ENCODE data around the gene ADARB2.
"Not testable (repeated sequence)": the region's sequence is repeated elsewhere in the genome, so short reads cannot be mapped to it uniquely, and the experiment has no call there.

The ADARB2 gene

DNA sequence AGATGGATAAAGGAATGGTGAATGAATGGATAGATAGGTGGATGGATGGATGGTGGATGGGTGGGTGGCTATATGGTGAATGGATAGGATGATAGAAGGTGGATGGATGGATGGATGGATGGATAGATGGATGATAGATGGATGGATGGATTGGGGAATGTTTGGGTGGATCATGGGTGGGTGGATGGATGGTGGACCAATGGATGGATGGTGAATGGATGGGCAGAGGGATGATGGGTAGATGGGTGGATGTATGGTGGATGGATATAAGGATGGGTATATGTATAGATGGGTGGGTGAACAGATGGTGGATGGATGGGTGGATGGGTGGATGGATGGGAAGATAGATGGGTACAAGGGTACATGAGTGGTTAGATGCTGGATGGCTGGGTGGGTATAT lies 322.4 kb downstream of the ADARB2 start:
- no peak for DNase-seq (ENCODE audit: low read depth, low spot score)
- CTCF ChIA-PET, result no interaction called here

DNA sequence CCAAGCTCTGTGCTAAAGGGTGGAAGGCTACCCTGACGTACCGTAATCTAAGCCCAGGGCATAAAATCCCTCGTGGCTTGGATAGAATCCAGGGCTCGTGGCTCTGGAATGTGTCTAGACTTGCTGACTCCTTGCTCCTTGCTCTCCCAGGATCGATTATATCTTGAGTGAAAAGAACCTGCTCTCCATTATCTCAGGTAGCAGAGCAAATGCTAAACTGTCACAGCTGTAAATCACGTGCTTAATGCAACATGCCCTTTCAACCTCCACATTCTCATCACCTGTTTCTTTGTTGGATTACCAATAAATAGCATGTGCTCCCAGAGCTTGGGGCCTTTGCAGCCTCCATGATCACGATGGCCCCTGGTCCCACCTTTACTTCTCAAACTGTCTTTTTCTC lies 323.0 kb downstream of the ADARB2 start:
- CTCF ChIA-PET; H3K4me3 ChIP-seq (ENCODE audit: low read depth, low read length); DNase-seq (ENCODE audit: low read depth, low spot score); POLR2A ChIA-PET: not testable (repeated sequence)

More for the DNA sequence above, 322.4 kb downstream of the ADARB2 start:
- TF ChIP-seq, protein P1, sequence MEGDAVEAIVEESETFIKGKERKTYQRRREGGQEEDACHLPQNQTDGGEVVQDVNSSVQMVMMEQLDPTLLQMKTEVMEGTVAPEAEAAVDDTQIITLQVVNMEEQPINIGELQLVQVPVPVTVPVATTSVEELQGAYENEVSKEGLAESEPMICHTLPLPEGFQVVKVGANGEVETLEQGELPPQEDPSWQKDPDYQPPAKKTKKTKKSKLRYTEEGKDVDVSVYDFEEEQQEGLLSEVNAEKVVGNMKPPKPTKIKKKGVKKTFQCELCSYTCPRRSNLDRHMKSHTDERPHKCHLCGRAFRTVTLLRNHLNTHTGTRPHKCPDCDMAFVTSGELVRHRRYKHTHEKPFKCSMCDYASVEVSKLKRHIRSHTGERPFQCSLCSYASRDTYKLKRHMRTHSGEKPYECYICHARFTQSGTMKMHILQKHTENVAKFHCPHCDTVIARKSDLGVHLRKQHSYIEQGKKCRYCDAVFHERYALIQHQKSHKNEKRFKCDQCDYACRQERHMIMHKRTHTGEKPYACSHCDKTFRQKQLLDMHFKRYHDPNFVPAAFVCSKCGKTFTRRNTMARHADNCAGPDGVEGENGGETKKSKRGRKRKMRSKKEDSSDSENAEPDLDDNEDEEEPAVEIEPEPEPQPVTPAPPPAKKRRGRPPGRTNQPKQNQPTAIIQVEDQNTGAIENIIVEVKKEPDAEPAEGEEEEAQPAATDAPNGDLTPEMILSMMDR (IDR thresholded peaks at IDR 0.05; ENCODE audit: insufficient read depth, low read length, missing control alignments), result no peak
- POLR2A ChIA-PET, result no interaction called here
- no peak overlapping the region for H3K4me3 ChIP-seq (ENCODE audit: low read depth, low read length)

DNA sequence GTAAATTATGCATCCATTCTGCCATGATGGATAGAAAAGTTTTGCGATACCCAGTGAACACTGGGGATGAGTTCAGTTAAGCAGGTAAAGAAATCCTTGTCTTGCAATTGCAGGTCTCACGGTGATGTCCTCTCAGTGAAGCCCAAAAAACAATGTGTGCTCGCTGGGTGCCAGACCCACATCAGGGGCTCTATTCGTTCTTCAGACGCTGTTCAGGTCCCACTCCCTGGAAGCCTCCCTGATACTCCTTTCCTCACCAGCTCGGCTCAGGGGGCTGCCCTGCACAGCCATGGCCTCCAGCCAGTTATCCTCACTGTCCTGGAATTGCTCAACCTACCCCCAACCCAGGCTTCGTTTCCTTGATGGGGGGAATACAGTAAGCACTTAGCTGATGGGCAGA lies 323.5 kb downstream of the ADARB2 start:
- ChIA-PET CTCF (no interaction called here), POLR2A (no interaction called here)
- TF ChIP-seq, protein P1 (IDR thresholded peaks at IDR 0.05; ENCODE audit: insufficient read depth, low read length, missing control alignments), result no peak
- no peak for DNase-seq (ENCODE audit: low read depth, low spot score)
- H3K4me3 ChIP-seq (ENCODE audit: low read depth, low read length), result no peak overlapping the region

DNA sequence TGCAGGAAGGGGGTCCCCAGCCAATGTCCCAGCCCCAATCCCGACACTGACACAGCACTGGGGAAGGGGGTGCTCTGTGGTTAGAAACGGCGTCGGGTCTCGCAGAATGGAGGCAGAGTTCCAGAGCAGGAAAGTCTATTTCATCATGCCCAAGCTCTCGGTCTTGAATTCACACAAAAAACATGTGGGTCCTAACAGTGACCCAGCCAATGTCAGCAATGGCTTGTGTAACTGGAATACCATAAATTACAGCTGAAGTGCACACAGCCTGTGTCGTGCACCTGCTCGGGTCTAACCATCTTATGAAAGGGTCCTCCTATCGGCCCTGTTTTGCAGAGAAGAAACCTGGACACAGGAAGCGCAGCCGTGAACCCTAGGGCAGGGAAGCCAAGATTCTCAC lies 324.1 kb downstream of the ADARB2 start:
- no peak for DNase-seq (ENCODE audit: low read depth, low spot score)
- TF ChIP-seq, protein P1 (IDR thresholded peaks at IDR 0.05; ENCODE audit: insufficient read depth, low read length, missing control alignments), result no peak
- ChIA-PET CTCF (no interaction called here), POLR2A (no interaction called here)
- H3K4me3 ChIP-seq (ENCODE audit: low read depth, low read length), result no peak overlapping the region

DNA sequence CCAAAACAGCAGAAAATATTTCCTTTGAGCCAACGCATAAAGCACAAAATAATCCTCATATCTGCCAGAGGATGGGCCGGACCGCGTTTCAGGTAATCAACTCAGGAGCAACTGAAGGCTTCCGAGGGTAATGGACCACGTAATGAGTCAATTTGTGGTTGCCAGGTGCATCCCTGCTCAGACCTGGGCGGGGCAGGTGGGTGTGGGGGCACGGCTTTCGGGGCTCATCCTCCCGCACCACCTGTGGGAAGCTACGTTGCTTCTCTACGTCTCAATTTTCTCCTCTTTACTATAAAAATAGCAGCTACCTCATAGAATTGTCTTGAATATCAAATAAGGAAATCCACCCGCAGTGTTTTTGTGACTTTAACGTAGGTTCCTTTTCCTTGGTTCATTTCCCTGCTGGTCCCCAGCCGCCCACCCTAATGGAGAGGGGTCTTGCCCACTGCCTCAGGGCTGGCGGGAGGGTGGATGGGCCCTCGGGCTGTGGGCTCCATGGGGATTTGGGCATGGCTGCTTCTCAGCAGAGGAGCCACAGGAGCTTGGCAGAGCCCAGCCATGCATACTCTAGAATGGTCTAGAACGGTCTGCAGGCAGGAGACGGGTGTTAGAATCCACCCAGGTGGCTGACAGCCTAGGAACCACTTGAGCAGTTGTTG lies 324.7 kb downstream of the ADARB2 start:
- ChIA-PET POLR2A (no interaction called here), CTCF (no interaction called here)
- no peak for DNase-seq (ENCODE audit: low read depth, low spot score)
- TF ChIP-seq, protein P1 (IDR thresholded peaks at IDR 0.05; ENCODE audit: insufficient read depth, low read length, missing control alignments), result no peak
- H3K4me3 ChIP-seq (ENCODE audit: low read depth, low read length), result no peak overlapping the region

DNA sequence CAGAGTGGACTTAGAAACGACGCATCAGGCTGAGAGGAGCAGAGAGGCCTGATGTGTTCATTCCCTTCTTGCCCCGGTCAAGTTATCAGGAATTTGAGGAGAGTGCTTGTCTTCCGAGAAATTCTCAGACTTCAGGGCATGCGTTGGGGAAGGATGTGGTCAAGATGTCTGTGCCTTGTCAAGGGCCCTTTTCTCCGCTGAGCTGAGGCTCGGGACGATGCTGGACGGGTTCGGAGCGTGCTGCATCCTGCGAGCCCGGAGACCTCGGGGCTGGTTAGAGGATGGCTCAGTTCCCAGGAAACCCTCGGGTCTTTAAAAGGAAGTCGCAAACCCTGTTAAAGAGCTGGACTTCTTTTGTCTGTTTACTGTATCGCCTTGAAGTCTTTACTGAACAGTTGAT lies 325.4 kb downstream of the ADARB2 start:
- no peak for DNase-seq (ENCODE audit: low read depth, low spot score)
- ChIA-PET CTCF (no interaction called here), POLR2A (no interaction called here)
- H3K4me3 ChIP-seq (ENCODE audit: low read depth, low read length), result no peak overlapping the region
- TF ChIP-seq, protein P1 (IDR thresholded peaks at IDR 0.05; ENCODE audit: insufficient read depth, low read length, missing control alignments), result no peak

DNA sequence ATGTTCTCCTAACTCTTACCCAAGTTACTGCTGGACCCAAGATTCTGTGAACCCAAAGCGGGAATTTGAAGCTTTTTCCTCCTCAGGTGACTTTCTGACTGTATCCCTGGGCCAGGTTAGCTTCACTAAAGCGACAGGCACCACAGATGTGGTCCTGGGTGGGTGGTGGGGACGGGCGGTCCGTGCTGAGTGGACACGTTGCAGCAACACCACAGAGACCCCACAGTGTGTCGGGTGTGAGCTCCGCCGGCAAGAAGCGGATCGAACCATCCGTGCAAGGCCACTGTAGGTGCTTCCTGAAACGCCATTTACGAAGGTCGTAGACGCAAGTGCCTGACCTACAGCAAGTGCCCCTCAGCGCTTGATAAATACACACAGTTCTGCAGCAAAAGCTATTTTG lies 325.9 kb downstream of the ADARB2 start:
- DNase-seq (ENCODE audit: low read depth, low spot score), result no peak
- TF ChIP-seq, protein P1 (IDR thresholded peaks at IDR 0.05; ENCODE audit: insufficient read depth, low read length, missing control alignments), result no peak
- CTCF ChIA-PET, result no interaction called here

More for the DNA sequence above, 325.9 kb downstream of the ADARB2 start:
- POLR2A ChIA-PET, result no interaction called here
- H3K4me3 ChIP-seq (ENCODE audit: low read depth, low read length), result no peak overlapping the region

All from AG04449 (cell line).